GM21360 (cell line): Measurements from ENCODE around the gene VPS26C.

Source experiments
- ATAC-seq: cut with Tn5 transposase; IDR thresholded peaks from one replicate; pipeline ENCODE4 v1.9.1; 2021; ENCODE audit warnings: mild to moderate bottlenecking, moderate library complexity; ENCODE audit not compliant: unreplicated experiment

VPS26C gene

GRCh38 chr21:37266515-37267221 is 466 bp downstream of the VPS26C start:
- ATAC-seq: peak; percentile 12

GRCh38 chr21:37264808-37265207 is 2.3 kb downstream of the VPS26C start:
- no peak for ATAC-seq

- ATAC-seq: no peak
These were observed 3.1 kb downstream of the VPS26C start for GRCh38 chr21:37263827-37264600.

GRCh38 chr21:37259426-37259825 is 7.7 kb downstream of the VPS26C start:
- no peak for ATAC-seq

GRCh38 chr21:37257967-37258877 is 8.9 kb downstream of the VPS26C start:
- ATAC-seq: peak; percentile 69

DNA sequence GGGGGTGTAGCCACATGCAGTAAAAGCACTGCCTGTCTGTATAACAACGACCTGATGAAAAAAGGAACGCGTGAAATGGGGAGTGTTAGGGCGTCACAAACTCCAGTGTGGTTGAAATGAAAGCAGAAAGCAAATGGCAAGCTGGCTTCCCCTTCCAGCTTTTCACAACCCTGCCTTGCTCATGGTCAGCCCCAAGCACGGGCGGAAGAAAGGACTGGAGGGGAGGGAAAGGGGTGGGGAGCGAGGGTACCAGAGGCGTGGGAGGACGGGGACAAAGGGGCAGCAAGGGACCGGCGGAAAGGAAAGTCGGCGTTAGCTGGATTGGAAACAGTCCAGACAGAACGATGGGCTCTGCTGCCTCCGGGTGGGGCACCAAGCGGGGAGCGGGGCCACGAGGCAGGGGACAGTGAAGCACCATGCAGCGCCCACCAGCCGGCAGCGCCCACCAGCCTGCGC is 9.6 kb downstream of the VPS26C start:
- peak; percentile 25 for ATAC-seq

GRCh38 chr21:37253991-37254390 is 13.1 kb downstream of the VPS26C start:
- no peak for ATAC-seq

- no peak for ATAC-seq
These were observed 15.9 kb downstream of the VPS26C start for GRCh38 chr21:37251294-37251634.

DNA sequence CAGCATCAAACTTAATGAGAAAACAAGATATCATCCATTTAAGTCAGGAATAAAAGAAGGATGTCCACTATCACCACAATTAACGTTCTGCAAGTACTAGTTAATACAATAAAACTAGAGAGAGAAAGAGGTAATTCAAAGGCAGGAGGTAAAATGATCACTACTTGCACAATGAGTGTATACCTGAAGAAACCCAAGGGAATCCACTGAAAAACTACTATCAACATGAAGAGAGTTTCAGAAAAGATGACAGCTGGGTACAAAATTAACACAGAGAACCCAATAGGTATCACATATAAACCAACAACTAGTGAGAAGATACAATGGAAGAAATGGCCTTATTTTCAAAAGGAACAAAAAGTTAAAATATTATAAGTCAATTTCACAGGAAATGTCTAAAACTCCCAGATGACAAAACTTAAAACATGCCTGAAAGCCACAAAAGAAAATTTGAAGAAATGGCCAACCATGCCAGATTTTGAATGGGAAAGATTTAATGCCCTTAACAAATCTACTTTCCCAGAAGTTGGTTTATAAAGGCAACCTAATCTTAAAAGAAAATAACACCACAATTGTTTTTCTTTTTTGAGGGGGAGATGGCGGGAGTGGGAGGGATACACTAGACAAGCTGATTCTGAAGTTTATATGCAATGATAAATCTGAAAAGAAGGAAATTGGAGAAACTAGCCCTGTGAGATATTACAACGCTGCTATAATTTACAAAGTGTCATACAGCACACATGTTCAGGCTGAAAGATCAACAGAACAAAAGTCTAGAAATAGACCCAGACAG is 17.8 kb downstream of the VPS26C start:
- no peak for ATAC-seq

GRCh38 chr21:37248298-37248697 is 18.8 kb downstream of the VPS26C start:
- ATAC-seq: no peak

DNA sequence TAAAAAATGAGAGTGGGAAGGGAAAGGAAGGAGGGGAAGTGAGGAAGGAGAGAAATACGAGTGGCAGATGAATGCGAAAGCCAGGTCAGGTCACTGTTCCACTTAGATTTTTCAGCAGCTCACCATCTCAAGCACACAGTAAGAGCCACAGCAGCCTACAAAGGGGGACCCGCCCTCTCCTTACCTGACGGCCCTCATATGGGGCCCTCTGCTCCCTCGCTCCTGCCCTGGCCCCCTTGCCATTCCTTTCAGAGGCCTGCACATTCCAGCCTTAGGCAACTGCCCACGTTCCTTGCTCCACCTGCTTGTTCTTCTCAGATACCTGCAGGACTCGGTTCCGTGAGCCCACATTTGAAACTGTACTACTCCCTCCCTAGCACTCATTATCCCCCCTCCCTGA is 22.0 kb downstream of the VPS26C start:
- no peak for ATAC-seq

- ATAC-seq: no peak
These were observed 22.5 kb downstream of the VPS26C start for GRCh38 chr21:37244501-37245095.

DNA sequence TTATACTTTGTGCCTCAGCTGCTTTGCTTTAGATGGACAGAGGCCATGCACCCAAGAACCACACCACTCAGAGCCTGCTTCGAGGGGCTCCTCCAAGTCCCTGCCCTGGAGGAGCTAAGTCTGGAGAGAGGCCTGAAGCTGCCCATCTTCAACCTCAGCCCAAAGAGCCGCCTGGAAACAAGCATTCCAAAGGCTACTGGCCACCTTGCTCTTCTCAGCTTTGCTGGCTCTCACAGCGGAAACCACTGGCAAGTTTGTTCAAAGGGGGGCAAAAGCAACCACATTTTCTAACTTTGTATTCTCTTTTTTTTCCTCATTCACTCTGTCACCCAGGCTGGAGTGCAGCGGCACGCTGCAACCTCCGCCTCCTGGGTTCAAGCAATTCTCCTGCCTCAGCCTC is 23.2 kb downstream of the VPS26C start:
- no peak for ATAC-seq

DNA sequence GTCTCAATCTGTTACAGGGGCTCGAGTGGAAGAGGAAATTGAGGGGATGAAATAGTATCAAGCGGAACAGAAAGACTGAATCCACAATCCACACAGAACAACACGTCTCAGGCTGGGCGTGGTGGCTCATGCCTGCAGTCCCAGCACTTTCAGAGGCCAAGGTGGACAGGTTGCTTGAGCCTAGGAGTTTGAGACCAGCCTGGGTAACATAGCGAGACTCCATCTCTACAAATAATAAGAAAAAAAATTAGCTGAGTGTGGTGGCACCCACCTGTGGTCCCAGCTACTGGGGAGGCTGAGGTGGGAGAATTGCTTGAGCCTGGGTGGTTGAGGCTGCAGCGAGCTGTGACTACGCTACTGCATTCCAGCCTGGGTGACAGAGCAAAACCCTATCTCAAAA is 25.7 kb downstream of the VPS26C start:
- ATAC-seq: no peak

DNA sequence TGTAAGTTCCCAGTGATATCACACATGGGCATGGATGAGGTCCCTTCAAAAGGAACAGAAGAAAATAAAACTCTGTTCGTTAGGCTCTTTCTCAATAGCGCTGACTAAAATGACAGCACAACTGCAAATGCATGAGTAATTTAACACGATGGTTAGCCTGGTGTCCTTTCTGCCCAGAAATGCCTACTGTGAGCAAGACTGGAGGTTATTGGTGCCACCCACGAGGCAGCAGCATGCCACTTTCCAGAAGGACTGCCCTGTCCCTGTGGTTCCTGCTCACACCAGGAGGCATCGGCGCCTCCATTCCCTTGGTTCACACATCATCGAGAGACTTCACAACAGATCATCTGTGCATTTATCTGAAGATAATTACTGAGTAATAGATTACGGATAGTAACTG is 26.2 kb downstream of the VPS26C start:
- ATAC-seq: no peak

GRCh38 chr21:37237764-37238163 is 29.4 kb downstream of the VPS26C start:
- no peak for ATAC-seq

- ATAC-seq: no peak
These were observed 29.8 kb downstream of the VPS26C start for GRCh38 chr21:37237346-37237745.

- no peak for ATAC-seq
These were observed 33.5 kb downstream of the VPS26C start for GRCh38 chr21:37233551-37234146.

DNA sequence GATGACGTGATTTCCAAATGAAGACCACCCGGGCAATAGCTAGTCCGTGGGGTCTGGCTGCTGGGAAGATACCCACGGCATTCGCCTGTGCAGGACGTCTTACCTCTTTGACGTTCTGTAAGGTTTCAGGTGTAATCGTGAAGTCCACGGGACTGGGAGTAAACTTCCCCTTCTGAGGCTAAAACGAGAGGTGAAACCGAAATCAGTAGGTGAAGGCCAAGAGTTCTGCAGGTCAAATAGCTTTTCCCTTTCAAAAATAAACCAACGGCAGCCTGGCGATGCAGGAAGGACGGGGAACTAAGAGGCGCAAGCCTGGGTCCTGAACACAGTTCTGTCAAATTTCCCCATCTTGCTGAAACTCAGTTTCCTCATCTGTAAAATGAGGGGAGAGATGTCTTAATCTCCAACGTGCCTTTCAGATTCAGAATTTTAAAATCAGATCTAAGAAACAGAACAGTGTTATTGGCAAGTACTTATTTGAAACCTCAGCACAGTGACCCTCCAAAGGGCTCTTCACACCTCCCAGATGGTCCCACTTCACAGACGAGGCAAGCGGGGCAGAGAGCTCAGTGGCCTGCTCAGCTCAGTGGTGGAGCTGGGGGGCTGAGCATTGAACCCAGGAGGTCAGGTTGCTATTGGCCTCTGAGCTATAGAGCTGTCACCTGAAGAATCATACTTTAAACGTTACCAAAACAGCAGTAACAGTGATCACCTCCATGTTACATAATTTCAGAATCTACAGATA is 34.7 kb downstream of the VPS26C start:
- peak; percentile 62 for ATAC-seq
